ENCODE data around the gene PC. TPM values are rescaled to one million over a fixed set of nuclear protein-coding genes. Genes with fewer than 3 reads are reported as not detected.
A peak's percentile ranks its signal among the peaks of the same experiment; 100 is the strongest.

PC gene
- total and polyA plus RNA-seq, 2 experiments from 2014 or later = 18.3 to 21.7 TPM

DNA sequence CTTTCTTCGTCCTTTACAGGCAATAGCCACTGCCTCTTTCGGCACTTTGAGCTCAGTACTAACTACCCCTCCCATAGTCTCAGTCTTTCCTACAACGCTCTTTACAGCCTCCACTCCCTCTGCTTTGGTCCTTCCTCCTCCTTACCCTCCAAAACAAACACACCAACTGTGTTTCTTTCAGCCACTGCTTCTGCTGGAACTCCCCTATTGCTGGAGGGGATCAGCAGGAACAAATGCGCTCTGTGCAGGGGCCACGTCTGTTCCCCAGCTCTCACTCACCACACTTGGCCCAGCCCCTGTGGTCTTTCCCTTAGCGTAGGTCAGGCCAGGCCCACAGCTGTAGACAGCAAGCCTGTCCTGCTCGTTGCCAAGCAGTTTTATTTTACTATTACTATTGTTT, 42.3 kb downstream of the PC start:
- Histone ChIP-seq H3K4me3 (no peak overlapping the region), H3K27me3 (ENCODE audit: insufficient read depth) (no peaks in the 10 kb centered on the region), H3K36me3 (ENCODE audit: insufficient read depth) (no peaks in the 10 kb centered on the region), H3K79me2 (replicated peaks; ENCODE audit: insufficient read depth) (no peaks in the 10 kb centered on the region), H3K9me2 (ENCODE audit: insufficient read depth) (no peaks in the 10 kb centered on the region), H3K4me2 (no peak overlapping the region), H3K4me1 (ENCODE audit: insufficient read depth) (peaks cover 12% of the 10 kb centered on the region), H4K20me1 (replicated peaks; ENCODE audit: insufficient read depth) (no peaks in the 10 kb centered on the region), H3K27ac (ENCODE audit: low read depth) (0 out of 2 replicates have a peak overlapping the region, but pooled peaks have one; percentile 9), H3F3A (replicated peaks; ENCODE audit: low read depth) (no peaks in the 10 kb centered on the region), H2AFZ (no peak overlapping the region)
- no peak for DNase-seq (ENCODE audit: low spot score)
- TF ChIP-seq EZH2 (IDR thresholded peaks at IDR 0.05; ENCODE audit: low read depth, unreplicated experiment) = no peak
- no peak for TF ChIP-seq CTCF (conservative IDR thresholded peaks at IDR 0.05; ENCODE audit: low read depth in 2 of 2)
- no peak for TF ChIP-seq NANOG (IDR thresholded peaks at IDR 0.05; ENCODE audit: borderline replicate concordance)
- no peak for TF ChIP-seq STAT1 (IDR thresholded peaks at IDR 0.05; ENCODE audit: unreplicated experiment)
- no peak for TF ChIP-seq POLR2AphosphoS5 (IDR thresholded peaks at IDR 0.05; ENCODE audit: low read depth)
- TF ChIP-seq ZNF331 (CRISPR knock-in tag; IDR thresholded peaks at IDR 0.05; ENCODE audit: low read depth) = no peak
- no peak for TF ChIP-seq ETS1 (IDR thresholded peaks at IDR 0.05)
- TF ChIP-seq, protein P1, sequence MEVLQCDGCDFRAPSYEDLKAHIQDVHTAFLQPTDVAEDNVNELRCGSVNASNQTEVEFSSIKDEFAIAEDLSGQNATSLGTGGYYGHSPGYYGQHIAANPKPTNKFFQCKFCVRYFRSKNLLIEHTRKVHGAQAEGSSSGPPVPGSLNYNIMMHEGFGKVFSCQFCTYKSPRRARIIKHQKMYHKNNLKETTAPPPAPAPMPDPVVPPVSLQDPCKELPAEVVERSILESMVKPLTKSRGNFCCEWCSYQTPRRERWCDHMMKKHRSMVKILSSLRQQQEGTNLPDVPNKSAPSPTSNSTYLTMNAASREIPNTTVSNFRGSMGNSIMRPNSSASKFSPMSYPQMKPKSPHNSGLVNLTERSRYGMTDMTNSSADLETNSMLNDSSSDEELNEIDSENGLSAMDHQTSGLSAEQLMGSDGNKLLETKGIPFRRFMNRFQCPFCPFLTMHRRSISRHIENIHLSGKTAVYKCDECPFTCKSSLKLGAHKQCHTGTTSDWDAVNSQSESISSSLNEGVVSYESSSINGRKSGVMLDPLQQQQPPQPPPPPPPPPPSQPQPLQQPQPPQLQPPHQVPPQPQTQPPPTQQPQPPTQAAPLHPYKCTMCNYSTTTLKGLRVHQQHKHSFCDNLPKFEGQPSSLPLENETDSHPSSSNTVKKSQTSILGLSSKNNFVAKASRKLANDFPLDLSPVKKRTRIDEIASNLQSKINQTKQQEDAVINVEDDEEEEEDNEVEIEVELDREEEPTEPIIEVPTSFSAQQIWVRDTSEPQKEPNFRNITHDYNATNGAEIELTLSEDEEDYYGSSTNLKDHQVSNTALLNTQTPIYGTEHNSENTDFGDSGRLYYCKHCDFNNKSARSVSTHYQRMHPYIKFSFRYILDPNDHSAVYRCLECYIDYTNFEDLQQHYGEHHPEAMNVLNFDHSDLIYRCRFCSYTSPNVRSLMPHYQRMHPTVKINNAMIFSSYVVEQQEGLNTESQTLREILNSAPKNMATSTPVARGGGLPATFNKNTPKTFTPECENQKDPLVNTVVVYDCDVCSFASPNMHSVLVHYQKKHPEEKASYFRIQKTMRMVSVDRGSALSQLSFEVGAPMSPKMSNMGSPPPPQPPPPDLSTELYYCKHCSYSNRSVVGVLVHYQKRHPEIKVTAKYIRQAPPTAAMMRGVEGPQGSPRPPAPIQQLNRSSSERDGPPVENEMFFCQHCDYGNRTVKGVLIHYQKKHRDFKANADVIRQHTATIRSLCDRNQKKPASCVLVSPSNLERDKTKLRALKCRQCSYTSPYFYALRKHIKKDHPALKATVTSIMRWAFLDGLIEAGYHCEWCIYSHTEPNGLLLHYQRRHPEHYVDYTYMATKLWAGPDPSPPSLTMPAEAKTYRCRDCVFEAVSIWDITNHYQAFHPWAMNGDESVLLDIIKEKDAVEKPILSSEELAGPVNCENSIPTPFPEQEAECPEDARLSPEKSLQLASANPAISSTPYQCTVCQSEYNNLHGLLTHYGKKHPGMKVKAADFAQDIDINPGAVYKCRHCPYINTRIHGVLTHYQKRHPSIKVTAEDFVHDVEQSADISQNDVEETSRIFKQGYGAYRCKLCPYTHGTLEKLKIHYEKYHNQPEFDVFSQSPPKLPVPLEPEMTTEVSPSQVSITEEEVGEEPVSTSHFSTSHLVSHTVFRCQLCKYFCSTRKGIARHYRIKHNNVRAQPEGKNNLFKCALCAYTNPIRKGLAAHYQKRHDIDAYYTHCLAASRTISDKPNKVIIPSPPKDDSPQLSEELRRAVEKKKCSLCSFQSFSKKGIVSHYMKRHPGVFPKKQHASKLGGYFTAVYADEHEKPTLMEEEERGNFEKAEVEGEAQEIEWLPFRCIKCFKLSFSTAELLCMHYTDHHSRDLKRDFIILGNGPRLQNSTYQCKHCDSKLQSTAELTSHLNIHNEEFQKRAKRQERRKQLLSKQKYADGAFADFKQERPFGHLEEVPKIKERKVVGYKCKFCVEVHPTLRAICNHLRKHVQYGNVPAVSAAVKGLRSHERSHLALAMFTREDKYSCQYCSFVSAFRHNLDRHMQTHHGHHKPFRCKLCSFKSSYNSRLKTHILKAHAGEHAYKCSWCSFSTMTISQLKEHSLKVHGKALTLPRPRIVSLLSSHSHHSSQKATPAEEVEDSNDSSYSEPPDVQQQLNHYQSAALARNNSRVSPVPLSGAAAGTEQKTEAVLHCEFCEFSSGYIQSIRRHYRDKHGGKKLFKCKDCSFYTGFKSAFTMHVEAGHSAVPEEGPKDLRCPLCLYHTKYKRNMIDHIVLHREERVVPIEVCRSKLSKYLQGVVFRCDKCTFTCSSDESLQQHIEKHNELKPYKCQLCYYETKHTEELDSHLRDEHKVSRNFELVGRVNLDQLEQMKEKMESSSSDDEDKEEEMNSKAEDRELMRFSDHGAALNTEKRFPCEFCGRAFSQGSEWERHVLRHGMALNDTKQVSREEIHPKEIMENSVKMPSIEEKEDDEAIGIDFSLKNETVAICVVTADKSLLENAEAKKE (CRISPR knock-in tag; IDR thresholded peaks at IDR 0.05) = no peak
- no peak for TF ChIP-seq EZH2phosphoT487 (IDR thresholded peaks at IDR 0.05; ENCODE audit: unreplicated experiment)
- no peak for TF ChIP-seq JUNB (IDR thresholded peaks at IDR 0.05; ENCODE audit: unreplicated experiment)
- no peak for TF ChIP-seq CREB1 (CRISPR knock-in tag; IDR thresholded peaks at IDR 0.05; ENCODE audit: low read depth)
- no peak for TF ChIP-seq ZNF114 (CRISPR knock-in tag; IDR thresholded peaks at IDR 0.05)
- TF ChIP-seq, protein P2, sequence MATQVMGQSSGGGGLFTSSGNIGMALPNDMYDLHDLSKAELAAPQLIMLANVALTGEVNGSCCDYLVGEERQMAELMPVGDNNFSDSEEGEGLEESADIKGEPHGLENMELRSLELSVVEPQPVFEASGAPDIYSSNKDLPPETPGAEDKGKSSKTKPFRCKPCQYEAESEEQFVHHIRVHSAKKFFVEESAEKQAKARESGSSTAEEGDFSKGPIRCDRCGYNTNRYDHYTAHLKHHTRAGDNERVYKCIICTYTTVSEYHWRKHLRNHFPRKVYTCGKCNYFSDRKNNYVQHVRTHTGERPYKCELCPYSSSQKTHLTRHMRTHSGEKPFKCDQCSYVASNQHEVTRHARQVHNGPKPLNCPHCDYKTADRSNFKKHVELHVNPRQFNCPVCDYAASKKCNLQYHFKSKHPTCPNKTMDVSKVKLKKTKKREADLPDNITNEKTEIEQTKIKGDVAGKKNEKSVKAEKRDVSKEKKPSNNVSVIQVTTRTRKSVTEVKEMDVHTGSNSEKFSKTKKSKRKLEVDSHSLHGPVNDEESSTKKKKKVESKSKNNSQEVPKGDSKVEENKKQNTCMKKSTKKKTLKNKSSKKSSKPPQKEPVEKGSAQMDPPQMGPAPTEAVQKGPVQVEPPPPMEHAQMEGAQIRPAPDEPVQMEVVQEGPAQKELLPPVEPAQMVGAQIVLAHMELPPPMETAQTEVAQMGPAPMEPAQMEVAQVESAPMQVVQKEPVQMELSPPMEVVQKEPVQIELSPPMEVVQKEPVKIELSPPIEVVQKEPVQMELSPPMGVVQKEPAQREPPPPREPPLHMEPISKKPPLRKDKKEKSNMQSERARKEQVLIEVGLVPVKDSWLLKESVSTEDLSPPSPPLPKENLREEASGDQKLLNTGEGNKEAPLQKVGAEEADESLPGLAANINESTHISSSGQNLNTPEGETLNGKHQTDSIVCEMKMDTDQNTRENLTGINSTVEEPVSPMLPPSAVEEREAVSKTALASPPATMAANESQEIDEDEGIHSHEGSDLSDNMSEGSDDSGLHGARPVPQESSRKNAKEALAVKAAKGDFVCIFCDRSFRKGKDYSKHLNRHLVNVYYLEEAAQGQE (IDR thresholded peaks at IDR 0.05; ENCODE audit: unreplicated experiment) = no peak
- H3K36me3 Mint-ChIP-seq (ENCODE audit: low read depth) = no peaks in the 10 kb centered on the region
- peaks cover 2% of the 10 kb centered on the region for H3K27me3 Mint-ChIP-seq (ENCODE audit: insufficient read depth, low read depth, poor library complexity)
- 0 out of 2 replicates have a peak overlapping the region, but pooled peaks have one; percentile 1 for H3K27ac Mint-ChIP-seq
- no peaks in the 10 kb centered on the region for H3K9me3 Mint-ChIP-seq
- no peak overlapping the region for H3K4me3 Mint-ChIP-seq
- peaks cover 35% of the 10 kb centered on the region for H3K4me1 Mint-ChIP-seq
- no peak for ATAC-seq
